HCT116 (cell line): ENCODE data around the gene AP1B1. TPM values are rescaled to one million over a fixed set of nuclear protein-coding genes. Genes with fewer than 3 reads are reported as not detected.

Source experiments
- ATAC-seq: fragments of 200-7000 bp; cut with Tn5 transposase; 2 replicates; pipeline ENCODE4 v1.9.1; 2020; ENCODE audit warnings: mild to moderate bottlenecking, moderate library complexity
- BruUV-seq: library from RNA; stranded (reverse); fragments of 400-500 nt; replicated peaks from 2 replicates; lab custom pipeline; 2021; lab: Mats Ljungman, UMichigan
- CTCF ChIA-PET: fragments of 300-600 bp; sonication (Branson Sonifier 250); formaldehyde crosslinking; loops from one replicate; lab custom pipeline; 2021; ENCODE audit warnings: antibody characterized with exemption; lab: Charles Lee
- POLR2A ChIA-PET: fragments of 300-600, 350-600 bp; sonication (Branson Sonifier 250); formaldehyde crosslinking; loops from one replicate; lab custom pipeline; 2021; ENCODE audit warnings: antibody characterized with exemption; lab: Charles Lee
- RAD21 ChIA-PET, 2 experiments: fragments of 300-600 bp; sonication (Branson Sonifier 250); formaldehyde crosslinking; loops; one replicate each; lab custom pipeline; 2023; ENCODE audit warnings: low total read pairs in 2 of 2; ENCODE audit not compliant: uncharacterized antibody in 2 of 2, unreplicated experiment in 2 of 2, low non-redundant PET in 1 of 2; lab: Charles Lee
- DNase-seq: peaks from one replicate; pipeline ENCODE4 v3.0.0-alpha.2; 2010; ENCODE audit warnings: low read depth, low spot score
- H2AFZ ChIP-seq: fragments of 200-600 bp; shearing (Covaris generic), sonication (generic); 2 replicates; pipeline ENCODE4 v1.6.1; 2017; ENCODE audit warnings: low read depth, mixed run types, mixed read lengths, antibody characterized with exemption, low read length; ENCODE audit not compliant: poor library complexity, severe bottlenecking
- H3K27ac ChIP-seq: 2 replicates; pipeline ENCODE4 v1.5.1; 2012; ENCODE audit warnings: low read depth, low read length
- H3K27me3 ChIP-seq: fragments of 200-600 bp; sonication (generic); 2 replicates; pipeline ENCODE4 v1.6.1; 2016; ENCODE audit warnings: mixed run types, low read length, mixed read lengths; ENCODE audit not compliant: insufficient read depth
- H3K36me3 ChIP-seq, 2 experiments: fragments of 200-500 bp in 1 of 2; fragments of 200-600 bp in 1 of 2; sonication (Bioruptor generic) in 1 of 2; sonication (generic) in 1 of 2; 2 replicates each; pipeline versions ENCODE4 v1.5.1 to v1.6.1; 2014 to 2016; ENCODE audit warnings: low read length in 2 of 2, inconsistent platforms in 1 of 2, mixed read lengths in 1 of 2, mixed run types in 1 of 2; ENCODE audit not compliant: insufficient read depth in 2 of 2, control insufficient read depth in 1 of 2
- H3K4me1 ChIP-seq, 2 experiments: fragments of 200-600 bp in 1 of 2; sonication (generic) in 1 of 2; 2 replicates each; pipeline versions ENCODE4 v1.5.1 to v1.6.1; 2012 to 2017; ENCODE audit warnings: low read length in 2 of 2, inconsistent platforms in 1 of 2, mild to moderate bottlenecking in 1 of 2, mixed read lengths in 1 of 2, mixed run types in 1 of 2, moderate library complexity in 1 of 2; ENCODE audit not compliant: insufficient read depth in 2 of 2, control insufficient read depth in 1 of 2
- H3K4me2 ChIP-seq: fragments of 200-600 bp; sonication (generic); 2 replicates; pipeline ENCODE4 v1.6.1; 2017; ENCODE audit warnings: mixed run types, low read length, mixed read lengths
- H3K4me3 ChIP-seq, 2 experiments: fragments of 200-600 bp in 1 of 2; sonication (generic) in 1 of 2; replicated peaks in 1 of 2; 2 replicates each; pipeline ENCODE4 v1.5.1; 2011 to 2016; ENCODE audit warnings: low read length in 2 of 2, control low read depth in 1 of 2, low read depth in 1 of 2, mild to moderate bottlenecking in 1 of 2, mixed read lengths in 1 of 2, mixed run types in 1 of 2
- H3K79me2 ChIP-seq: fragments of 200-600 bp; sonication (generic); 2 replicates; pipeline ENCODE4 v1.6.1; 2017; ENCODE audit warnings: mild to moderate bottlenecking, mixed run types, low read length, moderate library complexity, mixed read lengths; ENCODE audit not compliant: insufficient read depth
- H3K9ac ChIP-seq: fragments of 200-600 bp; sonication (generic); 2 replicates; pipeline ENCODE4 v1.6.1; 2016; ENCODE audit warnings: low read length, mixed read lengths
- H3K9me2 ChIP-seq: fragments of 200-600 bp; sonication (generic), shearing (Covaris generic); 2 replicates; pipeline ENCODE4 v1.6.1; 2017; ENCODE audit warnings: mixed run types, mild to moderate bottlenecking, moderate library complexity; ENCODE audit not compliant: insufficient read depth
- H3K9me3 ChIP-seq, 2 experiments: fragments of 200-500 bp in 1 of 2; fragments of 200-600 bp in 1 of 2; sonication (Bioruptor generic) in 1 of 2; sonication (generic) in 1 of 2; 2 replicates each; pipeline ENCODE4 v1.6.1; 2014 to 2017; ENCODE audit warnings: low read length in 2 of 2, mixed read lengths in 2 of 2, inconsistent platforms in 1 of 2, low read depth in 1 of 2, mild to moderate bottlenecking in 1 of 2, mixed run types in 1 of 2, moderate library complexity in 1 of 2; ENCODE audit not compliant: control insufficient read depth in 1 of 2, insufficient read depth in 1 of 2
- H4K20me1 ChIP-seq: fragments of 200-600 bp; sonication (generic), shearing (Covaris generic); 2 replicates; pipeline ENCODE4 v1.6.1; 2017; ENCODE audit warnings: mixed run types, mild to moderate bottlenecking, moderate library complexity; ENCODE audit not compliant: insufficient read depth
- ATF3 ChIP-seq: IDR thresholded peaks from 2 replicates; pipeline ENCODE4 v1.6.1; 2012
- CBX3 ChIP-seq: IDR thresholded peaks from 2 replicates; pipeline ENCODE4 v1.6.1; 2012; ENCODE audit warnings: low read depth
- EGR1 ChIP-seq: IDR thresholded peaks from 2 replicates; pipeline ENCODE4 v1.6.1; 2012; ENCODE audit warnings: low read depth
- ELF1 ChIP-seq: IDR thresholded peaks from 2 replicates; pipeline ENCODE4 v1.6.1; 2012; ENCODE audit warnings: low read depth, borderline replicate concordance
- EZH2phosphoT487 ChIP-seq: fragments of 200-600 bp; IDR thresholded peaks from 2 replicates; pipeline ENCODE4 v1.6.1; 2018; ENCODE audit warnings: antibody characterized with exemption, borderline replicate concordance
- JUND ChIP-seq: IDR thresholded peaks from 2 replicates; pipeline ENCODE4 v1.6.1; 2012
- POLR2A ChIP-seq: IDR thresholded peaks from 2 replicates; pipeline ENCODE4 v1.7.0; 2011; ENCODE audit warnings: borderline replicate concordance; ENCODE audit not compliant: insufficient read depth, insufficient read length; ENCODE audit errors: extremely low read depth
- REST ChIP-seq: IDR thresholded peaks from 2 replicates; pipeline ENCODE4 v1.6.1; 2012; ENCODE audit warnings: low read depth
- SRF ChIP-seq: IDR thresholded peaks from 2 replicates; pipeline ENCODE4 v1.6.1; 2012; ENCODE audit warnings: low read depth
- TCF7L2 ChIP-seq: IDR thresholded peaks from 2 replicates; pipeline ENCODE4 v1.7.0; 2011; ENCODE audit warnings: borderline replicate concordance, inconsistent platforms; ENCODE audit not compliant: insufficient read depth, insufficient read length; ENCODE audit errors: extremely low read depth
- YY1 ChIP-seq: IDR thresholded peaks from 2 replicates; pipeline ENCODE4 v1.6.1; 2011; ENCODE audit warnings: low read length, low read depth, moderate library complexity, mild to moderate bottlenecking; ENCODE audit not compliant: insufficient replicate concordance; ENCODE audit errors: extremely low read depth
- ZFX ChIP-seq: fragments of 450-650 bp; IDR thresholded peaks from 2 replicates; pipeline ENCODE4 v1.6.1; 2017
- ZNF274 ChIP-seq: fragments of 200-500 bp; sonication (Bioruptor generic); IDR thresholded peaks from 2 replicates; pipeline ENCODE4 v1.6.1; 2014; ENCODE audit warnings: mild to moderate bottlenecking, low read depth, low read length, inconsistent platforms
- intact Hi-C: fragments of 100-400 bp; cut with micrococcal nuclease; formaldehyde crosslinking; loops from 2 replicates; pipeline ENCODE4 v1.10.0; 2022
- total RNA-seq: library from RNA; stranded (reverse); gene quantifications from one replicate; pipeline ENCODE4 v1.2.1, GENCODE V29; 2021; ENCODE audit not compliant: unreplicated experiment
- TF ChIP-seq, protein P1 (sequence below): IDR thresholded peaks from 2 replicates; pipeline ENCODE4 v1.6.1; 2012
- TF ChIP-seq, protein P2 (sequence below), 3 experiments: fragments of 200-600 bp in 1 of 3; sonication (generic) in 1 of 3; IDR thresholded peaks in 2 of 3; conservative IDR thresholded peaks in 1 of 3; 2 replicates each; pipeline ENCODE4 v1.5.1; 2012 to 2017; ENCODE audit warnings: low read depth in 2 of 3, low read length in 2 of 3, antibody characterized with exemption in 1 of 3, borderline replicate concordance in 1 of 3, control low read depth in 1 of 3, mild to moderate bottlenecking in 1 of 3, mixed read lengths in 1 of 3, mixed run types in 1 of 3, moderate library complexity in 1 of 3; ENCODE audit not compliant: insufficient read depth in 1 of 3

Gene AP1B1
- total RNA-seq, 1 experiment from 2014 or later = 60.4 TPM

GRCh38 chr22:29382580-29383302, 5.6 kb downstream of the AP1B1 start:
- Histone ChIP-seq H3K9ac (no peak overlapping the region), H2AFZ (no peak overlapping the region), H3K4me3 (no peak overlapping the region), H3K79me2 (peaks cover 80% of the 10 kb centered on the region), H3K4me2 (no peak overlapping the region), H3K27ac (no peak overlapping the region), H3K4me1 (peaks cover 4 to 24% of the 10 kb centered on the region in 2 experiments; a peak in 3 of 4 replicates), H4K20me1 (no peaks in the 10 kb centered on the region), H3K9me3 (no peaks in the 10 kb centered on the region), H3K27me3 (no peaks in the 10 kb centered on the region), H3K9me2 (no peaks in the 10 kb centered on the region), H3K36me3 (peaks cover 0 to 8% of the 10 kb centered on the region in 2 experiments; a peak in 3 of 4 replicates)
- ChIA-PET RAD21 (interaction anchor here in 1 of 2 experiments (0.7 kb wide), 1 partner anchor 15 kb away, joined by 3 read pairs; no protein-coding TSS in a partner anchor), CTCF (no interaction called here), POLR2A (no interaction called here)
- intact Hi-C loops = no loop called here
- TF ChIP-seq ELF1 = no peak
- TF ChIP-seq POLR2A = no peak
- no peak for TF ChIP-seq ATF3
- TF ChIP-seq JUND = no peak
- no peak for TF ChIP-seq ZFX
- TF ChIP-seq SRF = no peak
- TF ChIP-seq YY1 = no peak
- TF ChIP-seq EGR1 = no peak
- ATAC-seq (no peak), DNase-seq (no peak)
- BruUV-seq = no TSS peak

- Histone ChIP-seq H3K9ac (no peak overlapping the region), H3K4me2 (no peak overlapping the region), H2AFZ (no peak overlapping the region), H3K27ac (no peak overlapping the region), H3K27me3 (no peaks in the 10 kb centered on the region), H3K79me2 (peaks cover 69% of the 10 kb centered on the region), H4K20me1 (no peaks in the 10 kb centered on the region), H3K9me3 (no peaks in the 10 kb centered on the region), H3K4me1 (peaks cover 5 to 21% of the 10 kb centered on the region in 2 experiments), H3K36me3 (peaks cover 2 to 5% of the 10 kb centered on the region in 2 experiments; a peak in 2 of 4 replicates), H3K4me3 (no peak overlapping the region), H3K9me2 (no peaks in the 10 kb centered on the region)
- RAD21 ChIA-PET = no interaction called here
- intact Hi-C loops = no loop called here
- POLR2A ChIA-PET = interaction anchor here (1.2 kb wide), 1 partner anchor 8 kb away, joined by 3 read pairs; no protein-coding TSS in a partner anchor
- CTCF ChIA-PET = no interaction called here
- BruUV-seq = no TSS peak
- no peak for ATAC-seq
- DNase-seq = no peak
- TF ChIP-seq, protein P1, sequence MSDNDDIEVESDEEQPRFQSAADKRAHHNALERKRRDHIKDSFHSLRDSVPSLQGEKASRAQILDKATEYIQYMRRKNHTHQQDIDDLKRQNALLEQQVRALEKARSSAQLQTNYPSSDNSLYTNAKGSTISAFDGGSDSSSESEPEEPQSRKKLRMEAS = no peak
- TF ChIP-seq, protein P2, sequence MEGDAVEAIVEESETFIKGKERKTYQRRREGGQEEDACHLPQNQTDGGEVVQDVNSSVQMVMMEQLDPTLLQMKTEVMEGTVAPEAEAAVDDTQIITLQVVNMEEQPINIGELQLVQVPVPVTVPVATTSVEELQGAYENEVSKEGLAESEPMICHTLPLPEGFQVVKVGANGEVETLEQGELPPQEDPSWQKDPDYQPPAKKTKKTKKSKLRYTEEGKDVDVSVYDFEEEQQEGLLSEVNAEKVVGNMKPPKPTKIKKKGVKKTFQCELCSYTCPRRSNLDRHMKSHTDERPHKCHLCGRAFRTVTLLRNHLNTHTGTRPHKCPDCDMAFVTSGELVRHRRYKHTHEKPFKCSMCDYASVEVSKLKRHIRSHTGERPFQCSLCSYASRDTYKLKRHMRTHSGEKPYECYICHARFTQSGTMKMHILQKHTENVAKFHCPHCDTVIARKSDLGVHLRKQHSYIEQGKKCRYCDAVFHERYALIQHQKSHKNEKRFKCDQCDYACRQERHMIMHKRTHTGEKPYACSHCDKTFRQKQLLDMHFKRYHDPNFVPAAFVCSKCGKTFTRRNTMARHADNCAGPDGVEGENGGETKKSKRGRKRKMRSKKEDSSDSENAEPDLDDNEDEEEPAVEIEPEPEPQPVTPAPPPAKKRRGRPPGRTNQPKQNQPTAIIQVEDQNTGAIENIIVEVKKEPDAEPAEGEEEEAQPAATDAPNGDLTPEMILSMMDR (IDR thresholded peaks at IDR 0.05 in 2 of 3, conservative IDR thresholded peaks at IDR 0.05 in 1 of 3; ENCODE audit: borderline replicate concordance in 1 of 3, insufficient read depth in 1 of 3, low read depth in 2 of 3, low read length in 2 of 3) = no peak
- TF ChIP-seq ZNF274 (no peak), ZFX (no peak), REST (no peak), TCF7L2 (no peak), EZH2phosphoT487 (no peak), CBX3 (no peak)
These were observed 7.5 kb downstream of the AP1B1 start for GRCh38 chr22:29380856-29381255.
